Mesothelial cell of epicardium (in vitro differentiated cells): ENCODE results near the gene CD3G. TPM values are rescaled to one million over a fixed set of nuclear protein-coding genes. Genes with fewer than 3 reads are reported as not detected.

Experiments used
- DNase-seq, 2 experiments: peaks; one replicate each; pipeline ENCODE4 v3.0.0; 2021; ENCODE audit warnings: low spot score in 2 of 2; ENCODE audit not compliant: unreplicated experiment in 2 of 2
- H3K27ac Mint-ChIP-seq: 2 replicates; pipeline ENCODE4 v1.8.0; 2021; ENCODE audit warnings: mixed read lengths
- H3K27me3 Mint-ChIP-seq: 2 replicates; pipeline ENCODE4 v1.8.0; 2021; ENCODE audit warnings: low read depth, mixed read lengths
- H3K36me3 Mint-ChIP-seq: 2 replicates; pipeline ENCODE4 v1.8.0; 2021; ENCODE audit warnings: mixed read lengths
- H3K4me1 Mint-ChIP-seq: 2 replicates; pipeline ENCODE4 v1.8.0; 2021; ENCODE audit warnings: mixed read lengths
- H3K4me3 Mint-ChIP-seq: 2 replicates; pipeline ENCODE4 v1.8.0; 2021; ENCODE audit warnings: mild to moderate bottlenecking, moderate library complexity, mixed read lengths
- H3K9me3 Mint-ChIP-seq: 2 replicates; pipeline ENCODE4 v1.8.0; 2021; ENCODE audit warnings: mixed read lengths
- CTCF ChIP-seq: fragments of 200-600 bp; sonication (generic); IDR thresholded peaks from one replicate; pipeline ENCODE4 v1.5.0; 2021; ENCODE audit warnings: antibody characterized with exemption; ENCODE audit not compliant: unreplicated experiment
- total RNA-seq: library from RNA; stranded (reverse); gene quantifications from 3 replicates; pipeline ENCODE4 v1.2.1, GENCODE V29; 2021

The CD3G gene
- not detected in 3 replicates for total RNA-seq

DNA sequence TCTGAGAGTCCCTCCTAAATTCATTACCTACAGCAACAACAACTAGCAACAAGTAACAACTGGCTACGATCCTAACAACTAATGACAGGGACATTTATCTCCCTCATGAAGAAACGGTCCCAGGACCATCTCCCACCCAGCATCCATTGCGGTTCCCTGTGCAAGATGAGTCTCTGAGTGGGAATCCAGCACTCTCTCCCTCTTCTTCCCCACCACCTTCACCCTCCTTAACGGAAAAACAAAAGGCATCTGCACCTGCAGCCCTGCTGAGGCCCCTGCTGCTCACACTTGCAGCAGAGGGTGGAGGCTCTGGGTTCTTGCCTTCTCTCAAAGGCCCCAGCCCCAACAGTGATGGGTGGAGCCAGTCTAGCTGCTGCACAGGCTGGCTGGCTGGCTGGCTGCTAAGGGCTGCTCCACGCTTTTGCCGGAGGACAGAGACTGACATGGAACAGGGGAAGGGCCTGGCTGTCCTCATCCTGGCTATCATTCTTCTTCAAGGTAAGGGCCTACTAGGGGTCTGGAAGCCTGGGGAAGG is at the start of gene CD3G:
Gene CD3G (plus strand): TSS at position 364 of the 535 bp plus-strand sequence. CDS start 80 bp downstream, at position 444.
- H3K27me3 Mint-ChIP-seq, result peaks cover 82% of the 10 kb centered on the region
- H3K27ac Mint-ChIP-seq, result no peak within 1 kb of the TSS
- no peak for DNase-seq
- no peak for TF ChIP-seq CTCF
- no peaks in the 10 kb centered on the region for H3K36me3 Mint-ChIP-seq
- H3K4me3 Mint-ChIP-seq, result no peak within 1 kb of the TSS
- no peaks in the 10 kb centered on the region for H3K4me1 Mint-ChIP-seq
- H3K9me3 Mint-ChIP-seq, result no peaks in the 10 kb centered on the region

- Mint-ChIP-seq H3K4me1 (no peaks in the 10 kb centered on the region), H3K27me3 (peaks cover 57% of the 10 kb centered on the region), H3K36me3 (no peaks in the 10 kb centered on the region), H3K27ac (no peak overlapping the region), H3K9me3 (no peaks in the 10 kb centered on the region), H3K4me3 (no peak overlapping the region)
- DNase-seq, result no peak
- TF ChIP-seq CTCF, result no peak
These were observed 48.9 kb upstream of the CD3G start for GRCh38 chr11:118295199-118295598.

DNA sequence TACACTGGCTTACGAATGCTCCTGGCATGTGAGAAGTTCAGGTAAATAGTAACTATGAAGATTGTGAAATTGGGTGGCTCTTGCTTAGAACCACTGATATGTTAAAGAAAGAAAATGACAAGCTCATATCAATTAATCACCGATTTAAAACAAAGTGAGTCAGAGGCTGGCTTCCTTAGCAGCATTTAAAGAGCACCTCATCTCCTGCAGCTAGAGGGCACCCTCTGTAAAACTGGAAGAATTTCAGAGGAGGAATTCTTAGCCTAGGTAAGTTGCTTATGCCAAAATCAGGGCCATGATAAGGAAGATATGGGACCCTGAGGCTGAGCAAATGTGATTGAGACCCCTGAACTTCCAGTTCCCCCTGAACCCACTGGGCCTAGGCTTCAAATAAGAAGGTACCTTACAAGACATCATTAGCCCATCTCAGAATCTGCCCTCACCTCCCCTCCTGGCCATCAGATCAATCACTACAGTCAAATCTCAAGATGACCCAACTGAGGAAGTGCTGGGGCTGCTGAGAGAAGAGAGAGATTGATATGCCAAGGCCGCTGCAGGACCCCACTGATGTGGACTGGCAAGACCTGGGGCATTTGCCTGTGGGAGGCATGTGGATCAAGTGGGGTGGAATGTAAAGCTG is 48.2 kb upstream of the CD3G start:
- Mint-ChIP-seq H3K9me3 (no peaks in the 10 kb centered on the region), H3K27me3 (peaks cover 62% of the 10 kb centered on the region), H3K4me3 (no peak overlapping the region), H3K4me1 (no peaks in the 10 kb centered on the region), H3K27ac (no peak overlapping the region), H3K36me3 (no peaks in the 10 kb centered on the region)
- no peak for DNase-seq
- TF ChIP-seq CTCF, result no peak

GRCh38 chr11:118301600-118302195 is 42.4 kb upstream of the CD3G start:
- Mint-ChIP-seq H3K4me3 (no peak overlapping the region), H3K36me3 (no peaks in the 10 kb centered on the region), H3K4me1 (no peaks in the 10 kb centered on the region), H3K9me3 (no peaks in the 10 kb centered on the region), H3K27ac (no peak overlapping the region), H3K27me3 (peaks cover 58% of the 10 kb centered on the region)
- TF ChIP-seq CTCF, result no peak
- no peak for DNase-seq

DNA sequence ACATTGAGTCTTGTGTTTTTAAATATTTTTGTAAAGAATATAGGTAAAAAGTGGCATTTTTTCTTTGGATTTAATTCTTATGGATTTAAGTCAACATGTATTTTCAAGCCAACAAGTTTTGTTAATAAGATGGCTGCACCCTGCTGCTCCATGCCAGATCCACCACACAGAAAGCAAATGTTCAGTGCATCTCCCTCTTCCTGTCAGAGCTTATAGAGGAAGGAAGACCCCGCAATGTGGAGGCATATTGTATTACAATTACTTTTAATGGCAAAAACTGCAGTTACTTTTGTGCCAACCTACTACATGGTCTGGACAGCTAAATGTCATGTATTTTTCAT is 39.9 kb upstream of the CD3G start:
- Mint-ChIP-seq H3K27me3 (peaks cover 65% of the 10 kb centered on the region), H3K36me3 (no peaks in the 10 kb centered on the region), H3K4me1 (no peaks in the 10 kb centered on the region), H3K9me3 (no peaks in the 10 kb centered on the region), H3K27ac (no peak overlapping the region), H3K4me3 (no peak overlapping the region)
- TF ChIP-seq CTCF, result no peak
- DNase-seq, result no peak
